Adrenal gland (tissue), 5 donors: ENCODE results near the gene CREBBP.

Experiments used
- POLR2A ChIP-seq, 2 donors: fragments of 450-650 bp; IDR thresholded peaks; one replicate each; pipeline ENCODE4 v1.6.1; 2017; ENCODE audit warnings: antibody characterized with exemption in 2 of 2, mild to moderate bottlenecking in 2 of 2, moderate library complexity in 1 of 2
- TF ChIP-seq, protein P1 (sequence below), 6 experiments: fragments of 450-650 bp in 4 of 6; fragments of 200-600 bp in 2 of 6; sonication (generic) in 1 of 6; IDR thresholded peaks; 1 replicate in 5 of 6; 2 replicates in 1 of 6; pipeline versions ENCODE4 v1.5.1 to v1.8.0; 2016 to 2021; ENCODE audit warnings: antibody characterized with exemption in 6 of 6, mild to moderate bottlenecking in 2 of 6, moderate library complexity in 1 of 6
- donor health status: DM: no; HTN: no; CAD: no.

DNA sequence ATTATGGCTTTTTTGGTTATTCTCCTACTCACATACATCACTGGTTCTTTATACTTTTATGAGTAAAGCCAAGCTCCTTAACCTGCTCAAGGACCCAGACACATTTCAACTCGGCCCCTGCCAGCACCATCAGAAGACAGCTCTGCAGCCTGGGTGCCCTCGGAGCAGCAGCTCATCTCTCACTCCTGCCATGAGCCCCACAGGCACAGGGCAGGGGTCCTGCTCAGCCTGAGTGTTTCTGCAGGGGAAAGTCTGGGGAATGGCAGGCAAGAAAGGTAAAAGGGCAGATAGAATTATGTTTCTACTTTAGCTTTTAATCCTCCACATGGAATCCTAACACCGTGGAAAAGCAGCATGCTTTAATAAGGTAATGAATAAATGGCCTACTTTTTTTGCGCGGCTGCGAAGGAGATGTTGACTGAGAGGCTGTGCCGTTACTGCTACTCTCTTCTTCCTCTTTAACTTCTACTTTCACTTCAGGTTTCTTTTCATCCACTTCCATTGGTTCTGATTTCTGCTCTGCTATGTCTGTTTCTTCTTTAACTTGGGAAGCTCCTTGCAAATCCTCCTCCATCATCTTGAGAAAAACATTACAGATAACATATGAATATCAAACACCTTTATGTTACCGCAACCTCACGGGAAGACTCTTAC, 113.1 kb downstream of the CREBBP start:
- TF ChIP-seq, protein P1, sequence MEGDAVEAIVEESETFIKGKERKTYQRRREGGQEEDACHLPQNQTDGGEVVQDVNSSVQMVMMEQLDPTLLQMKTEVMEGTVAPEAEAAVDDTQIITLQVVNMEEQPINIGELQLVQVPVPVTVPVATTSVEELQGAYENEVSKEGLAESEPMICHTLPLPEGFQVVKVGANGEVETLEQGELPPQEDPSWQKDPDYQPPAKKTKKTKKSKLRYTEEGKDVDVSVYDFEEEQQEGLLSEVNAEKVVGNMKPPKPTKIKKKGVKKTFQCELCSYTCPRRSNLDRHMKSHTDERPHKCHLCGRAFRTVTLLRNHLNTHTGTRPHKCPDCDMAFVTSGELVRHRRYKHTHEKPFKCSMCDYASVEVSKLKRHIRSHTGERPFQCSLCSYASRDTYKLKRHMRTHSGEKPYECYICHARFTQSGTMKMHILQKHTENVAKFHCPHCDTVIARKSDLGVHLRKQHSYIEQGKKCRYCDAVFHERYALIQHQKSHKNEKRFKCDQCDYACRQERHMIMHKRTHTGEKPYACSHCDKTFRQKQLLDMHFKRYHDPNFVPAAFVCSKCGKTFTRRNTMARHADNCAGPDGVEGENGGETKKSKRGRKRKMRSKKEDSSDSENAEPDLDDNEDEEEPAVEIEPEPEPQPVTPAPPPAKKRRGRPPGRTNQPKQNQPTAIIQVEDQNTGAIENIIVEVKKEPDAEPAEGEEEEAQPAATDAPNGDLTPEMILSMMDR (IDR thresholded peaks at IDR 0.05) = no peak
- TF ChIP-seq POLR2A (IDR thresholded peaks at IDR 0.05) = no peak
